Stromal cell of bone marrow (primary cell): ENCODE data around the gene ZNF878.

Source experiments
- DNase-seq: peaks from one replicate; pipeline ENCODE4 v3.0.0-alpha.2; 2012; ENCODE audit warnings: low read depth

ZNF878 gene

GRCh38 chr19:12034620-12035019 is 18.1 kb downstream of the ZNF878 start:
- DNase-seq: no peak

DNA sequence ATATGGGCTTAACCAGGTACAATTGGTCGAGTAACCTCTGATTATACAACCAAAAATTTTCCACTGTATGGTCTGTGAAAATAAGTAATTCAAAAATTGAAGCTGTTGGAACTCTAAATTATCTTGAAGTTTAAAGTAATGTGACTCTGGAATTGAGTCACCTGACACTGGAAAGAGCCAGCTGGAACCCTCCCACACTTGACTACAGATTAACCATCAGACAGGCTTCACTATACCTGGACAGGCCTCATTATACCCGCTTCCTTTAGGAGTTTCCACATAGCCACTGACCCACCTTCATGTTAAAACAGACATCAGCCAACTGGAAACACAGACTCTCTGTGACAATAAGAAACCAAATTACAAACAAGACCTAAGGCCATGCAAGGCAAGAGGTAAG is 18.6 kb downstream of the ZNF878 start:
- no peak for DNase-seq

DNA sequence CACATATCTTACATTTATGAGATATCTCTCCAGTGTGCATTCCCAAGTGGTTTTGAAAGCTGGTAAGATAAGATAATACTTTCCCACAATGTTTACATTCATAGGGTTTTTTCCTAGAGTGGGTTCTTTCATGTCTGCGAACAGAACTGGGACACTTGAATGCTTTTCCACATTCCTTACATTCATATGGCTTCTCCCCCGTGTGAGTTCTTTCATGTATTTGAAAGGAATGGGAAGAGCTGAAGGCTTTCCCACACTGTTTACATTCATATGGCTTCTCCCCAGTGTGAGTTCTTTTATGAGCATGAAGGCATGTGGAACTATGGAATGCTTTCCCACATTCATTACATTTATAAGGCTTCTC is 37.0 kb downstream of the ZNF878 start:
- no peak for DNase-seq

DNA sequence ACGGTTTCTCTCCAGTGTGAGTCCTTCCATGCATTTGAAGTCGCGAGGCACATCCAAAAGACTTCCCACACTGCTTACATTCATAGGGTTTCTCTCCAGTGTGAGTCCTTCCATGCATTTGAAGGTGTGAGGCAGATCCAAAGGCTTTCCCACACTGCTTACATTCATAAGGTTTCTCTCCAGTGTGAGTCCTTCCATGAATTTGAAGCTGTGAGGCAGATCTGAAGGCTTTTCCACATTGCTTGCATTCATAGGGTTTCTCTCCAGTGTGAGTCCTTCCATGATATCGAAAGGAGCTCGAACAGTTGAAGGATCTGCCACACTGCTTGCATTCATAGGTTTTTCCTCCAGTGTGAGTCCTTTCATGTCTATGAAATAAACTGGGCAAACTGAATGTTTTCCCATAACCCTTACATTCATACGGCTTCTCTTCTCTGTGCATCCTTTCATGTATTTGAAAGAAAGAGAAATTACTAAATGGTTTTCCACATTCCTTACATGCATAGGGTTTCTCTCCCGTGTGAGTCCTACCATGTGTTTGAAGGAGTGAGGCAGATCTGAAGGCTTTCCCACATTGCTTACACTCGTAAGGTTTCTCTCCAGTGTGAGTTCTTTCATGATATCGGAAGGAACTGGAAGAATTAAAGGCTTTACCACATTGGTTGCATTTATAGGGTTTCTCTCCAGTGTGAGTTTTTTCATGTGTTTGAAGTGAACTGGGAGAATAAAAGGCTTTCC is 37.6 kb downstream of the ZNF878 start:
- DNase-seq: no peak

GRCh38 chr19:12000152-12000981 is 52.4 kb downstream of the ZNF878 start:
- DNase-seq: no peak

DNA sequence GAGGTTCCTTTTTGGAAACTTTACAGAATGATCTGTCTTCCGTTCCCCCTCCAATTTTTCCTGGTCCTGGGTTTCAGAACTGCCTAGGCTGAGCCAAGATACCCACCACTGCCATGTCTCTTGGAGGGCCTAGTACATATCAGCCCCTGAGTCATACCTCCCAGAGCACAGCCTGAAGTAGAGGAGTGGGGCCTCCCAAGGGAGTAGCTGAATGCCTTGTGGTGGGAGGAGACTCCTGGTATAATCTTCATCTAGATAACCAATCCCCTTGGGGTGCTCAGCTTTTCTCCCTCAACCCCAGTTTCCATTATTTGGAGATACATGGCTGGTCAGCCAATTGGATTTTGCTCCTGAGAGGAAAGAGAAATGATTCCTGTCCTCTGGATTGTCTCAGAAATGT is 57.6 kb downstream of the ZNF878 start:
- DNase-seq: no peak
